Measurements from ENCODE around the gene PARD3B. TPM values are rescaled to one million over a fixed set of nuclear protein-coding genes. Genes with fewer than 3 reads are reported as not detected.

The PARD3B gene
- polyA plus RNA-seq, 4 donors: 35.7 to 40.4 (median 37.9) TPM

DNA sequence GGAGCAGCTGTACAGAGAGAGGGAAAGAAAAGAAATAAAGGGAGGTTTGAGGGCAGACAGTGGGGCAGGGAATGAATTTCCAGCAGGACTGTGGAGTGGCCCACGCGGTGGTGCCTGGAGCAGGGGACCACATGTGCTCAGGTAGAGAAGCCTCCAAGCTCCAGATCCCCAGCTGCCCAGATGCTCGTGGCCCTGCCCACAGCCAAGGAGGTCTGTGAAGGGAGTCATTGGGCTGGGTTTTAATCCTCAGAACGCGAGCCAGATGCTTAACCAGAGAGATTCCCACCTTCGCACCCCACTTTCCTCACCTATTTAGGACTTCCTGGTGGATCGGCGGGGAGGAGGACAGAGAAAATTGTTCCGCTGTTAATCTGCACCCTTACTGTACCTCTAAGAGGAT, 369.4 kb downstream of the PARD3B start:
- no peak for DNase-seq (ENCODE audit: low read depth in 4 of 4, low spot score in 3 of 4)

GRCh38 chr2:204917089-204917701, 371.9 kb downstream of the PARD3B start:
- DNase-seq (ENCODE audit: low read depth in 4 of 4, low spot score in 3 of 4): no peak

DNA sequence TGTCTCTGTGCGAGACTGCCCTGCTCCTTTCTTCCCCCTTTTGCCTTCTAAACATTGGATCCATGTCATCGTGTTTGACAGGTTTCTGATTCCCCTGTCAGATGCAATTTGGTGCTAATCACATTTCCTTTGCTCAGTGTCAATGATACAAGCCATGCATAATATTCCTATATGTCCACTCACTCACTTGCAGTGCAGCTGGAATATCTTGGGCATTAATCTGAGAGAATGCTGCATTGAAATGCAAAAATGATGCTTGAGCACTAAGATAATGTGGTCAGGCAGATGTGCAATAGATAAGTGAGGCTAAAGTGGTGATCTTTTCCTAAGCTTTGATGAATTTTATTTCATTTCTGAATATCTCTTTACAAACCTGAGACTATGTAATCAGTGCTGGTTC, 375.5 kb downstream of the PARD3B start:
- no peak for DNase-seq (ENCODE audit: low read depth in 4 of 4, low spot score in 3 of 4)

DNA sequence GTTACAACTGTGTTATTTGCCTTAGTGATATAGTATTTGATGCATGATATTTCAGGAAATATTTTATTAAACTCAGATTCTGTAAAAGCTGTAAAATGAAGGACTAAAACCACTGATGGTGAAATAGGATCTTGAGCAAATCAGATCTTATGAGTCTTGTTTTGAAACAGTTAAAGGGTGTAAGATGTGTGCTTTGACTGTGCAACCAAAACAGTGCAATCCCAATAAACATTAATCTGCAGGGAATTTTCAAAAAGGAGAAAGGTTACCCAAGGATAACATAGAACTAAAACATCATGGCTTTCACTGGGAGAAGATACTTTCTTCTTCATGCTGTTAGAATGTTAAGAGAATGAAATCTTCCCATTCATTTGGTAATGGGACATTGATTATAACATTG, 378.7 kb downstream of the PARD3B start:
- no peak for DNase-seq (ENCODE audit: low read depth in 4 of 4, low spot score in 3 of 4)

DNA sequence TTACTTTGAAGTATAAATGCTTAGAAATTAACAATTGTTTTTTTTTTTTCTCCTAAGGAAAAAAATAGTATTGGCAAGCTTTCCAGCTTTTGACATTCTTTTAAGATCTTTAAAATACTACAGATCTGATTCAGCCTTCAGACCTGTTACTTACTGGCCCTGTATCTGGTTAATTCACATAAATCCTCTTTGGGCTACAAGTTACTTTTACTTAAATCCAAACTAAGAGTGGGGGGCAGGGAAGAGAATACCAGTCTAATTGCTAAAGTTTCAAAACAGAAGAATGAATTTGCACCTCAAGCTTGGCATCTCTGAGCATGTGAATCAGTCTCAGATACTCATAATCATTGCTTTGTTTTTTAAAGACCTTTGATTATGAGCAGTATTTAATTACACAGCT, 386.3 kb downstream of the PARD3B start:
- DNase-seq (ENCODE audit: low read depth in 4 of 4, low spot score in 3 of 4): no peak

GRCh38 chr2:204933735-204934374, 388.6 kb downstream of the PARD3B start:
- no peak for DNase-seq (ENCODE audit: low read depth in 4 of 4, low spot score in 3 of 4)

DNA sequence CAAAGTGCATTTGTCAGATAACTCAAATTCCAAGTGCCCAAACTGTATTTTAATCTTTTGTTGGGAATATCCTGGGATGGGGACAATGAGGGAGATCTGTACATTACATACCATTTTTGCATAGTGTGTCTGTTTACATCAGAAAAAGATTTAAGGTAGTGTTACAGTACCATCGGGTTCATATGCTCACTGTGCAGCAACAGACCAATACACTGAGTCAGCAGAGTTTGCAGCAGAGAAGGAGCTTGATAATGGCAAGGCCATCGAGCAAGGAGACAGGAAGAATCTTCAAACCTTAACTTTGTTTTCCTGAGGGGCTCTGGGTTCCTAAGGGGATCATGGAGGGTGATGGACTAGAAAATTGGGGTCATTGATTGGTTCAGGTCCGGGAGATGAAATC, 399.7 kb downstream of the PARD3B start:
- DNase-seq (ENCODE audit: low read depth in 4 of 4, low spot score in 3 of 4): no peak

GRCh38 chr2:204945376-204945775, 400.1 kb downstream of the PARD3B start:
- no peak for DNase-seq (ENCODE audit: low read depth in 4 of 4, low spot score in 3 of 4)

DNA sequence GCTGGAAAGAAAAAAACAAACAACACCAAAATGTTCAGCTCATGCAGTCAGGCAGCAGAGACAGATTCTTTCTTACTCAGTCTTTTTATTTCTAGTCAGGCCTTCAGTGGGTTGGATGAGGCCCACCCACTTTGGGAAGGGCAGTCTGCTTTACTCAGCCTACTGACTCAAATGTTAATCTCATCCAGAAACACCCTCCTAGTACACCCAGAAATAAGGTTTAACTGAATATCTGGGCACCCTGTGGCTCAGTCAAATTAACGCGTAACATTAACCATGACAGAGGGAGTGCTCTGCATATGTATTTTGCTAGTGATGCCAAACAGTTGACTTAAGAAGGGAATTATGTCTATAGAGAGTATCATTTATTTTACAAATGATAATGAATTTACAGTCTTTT, 401.6 kb downstream of the PARD3B start:
- no peak for DNase-seq (ENCODE audit: low read depth in 4 of 4, low spot score in 3 of 4)

DNA sequence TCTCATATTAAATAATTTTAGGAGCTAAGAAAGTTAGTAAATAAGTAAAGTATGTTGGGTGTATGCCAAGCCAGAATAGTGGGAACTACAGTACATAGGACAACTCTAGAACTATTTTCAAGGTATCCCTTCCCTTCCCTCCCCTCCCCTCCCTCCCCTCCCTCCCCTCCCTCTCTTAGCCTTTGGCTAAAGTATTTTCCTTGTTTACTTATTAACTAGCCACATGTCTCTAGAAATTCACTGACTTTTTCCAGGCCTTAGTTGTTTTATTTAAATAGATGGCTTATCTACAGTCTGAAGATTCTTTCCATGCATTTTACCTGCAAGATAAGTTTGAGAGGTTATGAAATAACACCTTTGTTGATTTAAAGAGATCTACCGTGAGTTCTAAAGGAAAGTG, 402.1 kb downstream of the PARD3B start:
- peak in 1 of 4 donors; percentile 7 for DNase-seq (ENCODE audit: low read depth in 4 of 4, low spot score in 3 of 4)

DNA sequence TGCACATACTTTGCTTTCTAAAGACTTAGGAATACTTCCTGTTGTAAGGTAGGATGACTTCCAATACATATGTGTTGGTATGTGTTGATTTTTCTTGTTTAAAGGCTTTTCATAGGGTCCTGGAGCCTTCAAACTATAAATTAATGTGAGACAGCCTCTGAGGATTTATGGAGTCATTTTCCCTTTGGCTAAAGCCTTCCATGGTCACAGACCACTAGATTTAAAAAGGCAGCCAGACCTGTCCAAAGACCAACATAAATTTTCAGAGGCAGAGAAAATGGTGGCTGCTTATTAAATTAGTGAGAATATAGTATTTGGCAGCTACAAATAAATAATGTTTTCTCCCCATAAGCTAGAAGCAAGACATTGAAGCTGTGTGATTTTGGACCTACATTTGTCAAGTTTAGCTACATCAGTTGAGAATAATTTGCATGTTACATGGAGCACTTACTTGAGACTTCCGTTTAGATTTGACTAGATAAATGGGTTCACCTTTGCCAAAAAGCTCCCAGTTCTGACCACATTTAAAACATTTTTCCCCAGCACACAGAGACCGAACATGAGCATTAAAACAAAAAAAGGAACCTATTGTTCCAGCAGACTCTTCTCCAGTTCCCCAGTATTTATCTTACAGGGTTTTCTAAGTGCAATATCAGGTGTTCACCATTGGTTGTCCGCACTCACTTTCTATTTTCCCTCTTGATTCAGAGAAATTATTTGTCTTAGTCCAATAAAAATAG, 402.9 kb downstream of the PARD3B start:
- no peak for DNase-seq (ENCODE audit: low read depth in 4 of 4, low spot score in 3 of 4)

GRCh38 chr2:204948822-204949221, 403.5 kb downstream of the PARD3B start:
- DNase-seq (ENCODE audit: low read depth in 4 of 4, low spot score in 3 of 4): no peak

GRCh38 chr2:204950695-204951346, 405.5 kb downstream of the PARD3B start:
- no peak for DNase-seq (ENCODE audit: low read depth in 4 of 4, low spot score in 3 of 4)

DNA sequence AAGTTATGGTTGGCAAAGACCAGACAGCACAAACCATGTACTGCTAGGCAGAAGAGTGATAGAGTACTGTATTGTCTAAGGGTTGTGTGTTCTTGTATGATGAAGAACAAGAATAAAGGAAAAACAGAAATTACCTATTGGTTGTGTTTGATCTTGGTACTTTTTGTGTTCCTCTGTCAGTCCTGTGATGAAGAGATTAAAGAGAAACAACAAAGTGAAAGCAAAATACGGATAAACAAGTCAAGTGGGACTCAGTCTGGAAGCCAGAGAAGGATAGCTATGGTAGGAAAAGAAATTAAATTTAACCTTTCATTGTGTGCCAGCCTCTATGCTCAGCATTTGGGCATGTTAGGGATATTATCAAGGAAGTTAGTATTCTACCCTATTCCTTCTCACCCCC, 413.1 kb downstream of the PARD3B start:
- DNase-seq (ENCODE audit: low read depth in 4 of 4, low spot score in 3 of 4): no peak

- no peak for DNase-seq (ENCODE audit: low read depth in 4 of 4, low spot score in 3 of 4)
Observed at GRCh38 chr2:204964414-204964813, 419.1 kb downstream of the PARD3B start.

DNA sequence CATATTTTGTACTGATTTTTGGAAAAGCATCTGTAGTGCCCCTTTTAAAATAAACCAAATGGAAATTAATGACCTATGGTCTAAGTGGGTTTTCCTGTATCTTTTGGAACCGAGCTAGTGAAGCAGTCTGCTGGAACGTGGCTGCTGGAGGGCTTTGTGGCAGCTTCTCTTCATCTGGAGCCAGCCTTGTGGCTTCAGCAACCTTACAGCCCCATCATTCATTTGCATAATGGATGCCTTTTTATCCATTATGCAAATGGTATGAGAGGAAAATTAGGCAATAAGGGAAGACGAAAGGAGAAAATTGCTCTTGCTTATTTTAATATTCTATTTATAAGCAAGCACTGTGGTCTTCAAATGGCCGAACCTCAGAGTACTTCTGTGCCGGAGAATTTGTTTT, 421.0 kb downstream of the PARD3B start:
- no peak for DNase-seq (ENCODE audit: low read depth in 4 of 4, low spot score in 3 of 4)

DNA sequence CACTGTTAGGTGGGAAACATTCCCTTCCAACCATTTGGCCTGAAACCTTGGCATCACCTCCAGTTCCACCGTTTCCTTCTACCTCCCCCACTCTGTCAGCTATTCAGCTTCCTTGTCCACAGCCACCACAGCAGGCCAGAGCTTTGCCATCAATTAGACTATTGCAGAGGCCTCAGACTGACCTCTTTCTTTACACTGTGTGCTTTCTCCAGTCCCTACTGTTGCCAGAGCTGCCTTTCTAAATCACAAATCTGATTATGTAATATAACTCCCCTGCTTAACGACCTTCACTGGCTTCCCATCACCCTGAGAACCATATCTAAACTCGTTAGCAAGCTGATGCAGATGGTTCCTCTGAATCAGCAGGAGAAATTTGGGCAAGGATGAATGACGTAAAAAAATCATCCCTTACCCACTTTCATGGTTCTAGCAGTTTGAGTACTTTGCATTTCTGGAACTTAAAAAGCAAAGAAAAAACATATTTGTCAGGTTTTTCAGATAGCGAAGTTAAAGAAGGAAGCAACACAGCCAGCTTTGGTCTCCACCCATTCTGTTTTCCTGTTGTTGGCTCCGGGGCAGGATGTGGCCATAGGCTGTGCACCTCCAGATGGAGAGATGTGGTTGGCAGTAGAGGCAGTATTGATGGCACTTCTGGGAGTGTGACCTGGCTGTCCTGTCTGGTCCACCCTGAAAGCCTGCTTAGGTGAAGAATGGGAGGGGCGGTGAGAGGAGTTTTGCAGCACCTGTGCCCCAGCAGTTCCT, 422.1 kb downstream of the PARD3B start:
- no peak for DNase-seq (ENCODE audit: low read depth in 4 of 4, low spot score in 3 of 4)

DNA sequence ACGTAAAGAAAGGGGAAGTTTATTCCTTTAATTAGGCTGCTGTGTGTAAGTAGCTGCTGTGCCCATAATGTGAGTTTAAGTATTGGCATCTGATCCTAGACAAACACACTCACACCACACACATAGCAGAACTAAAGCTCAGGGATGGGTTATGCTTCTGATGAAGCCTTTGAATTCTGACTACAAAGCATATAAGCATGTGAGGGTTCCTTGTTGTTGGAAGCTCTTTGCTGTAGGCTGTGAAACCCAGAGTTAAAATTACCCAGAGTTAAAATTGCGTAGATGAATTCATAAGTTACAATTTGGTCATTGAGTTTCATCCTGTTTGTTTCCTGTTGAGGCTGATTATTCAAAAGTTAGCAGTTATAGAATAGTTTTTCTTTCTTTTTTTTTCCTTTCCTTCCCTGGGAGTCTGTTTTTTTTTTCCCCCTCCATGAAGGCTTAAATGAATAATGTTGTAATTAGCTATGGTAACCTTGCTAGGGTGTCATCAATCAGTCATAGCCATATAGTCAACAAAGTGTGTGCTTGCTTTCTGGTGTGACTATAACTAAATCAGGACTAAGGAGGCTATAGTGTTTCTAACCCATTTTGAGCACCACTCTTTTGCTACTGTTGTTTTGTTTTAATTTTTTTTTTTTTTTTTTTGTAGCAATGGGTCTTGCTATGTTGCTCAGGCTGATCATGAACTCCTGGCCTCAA, 426.1 kb downstream of the PARD3B start:
- no peak for DNase-seq (ENCODE audit: low read depth in 4 of 4, low spot score in 3 of 4)

DNA sequence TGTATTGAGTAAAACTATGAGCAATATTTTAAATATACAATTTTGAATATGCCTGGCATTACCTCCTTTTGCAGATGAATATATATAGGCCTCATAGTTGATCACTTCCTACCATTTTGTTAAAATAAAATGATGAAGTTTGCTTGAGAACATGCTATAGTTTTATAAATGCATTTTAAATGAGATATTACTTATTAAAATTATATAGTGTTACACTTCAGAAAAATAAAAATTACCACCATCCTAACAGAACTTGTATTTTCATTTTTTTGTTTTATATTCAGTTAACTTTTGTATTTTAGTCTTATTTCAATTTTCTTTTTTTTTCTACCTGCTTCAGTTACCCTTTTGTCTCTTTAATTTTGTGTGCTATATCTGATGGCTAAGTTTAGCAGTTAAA, 426.9 kb downstream of the PARD3B start:
- no peak for DNase-seq (ENCODE audit: low read depth in 4 of 4, low spot score in 3 of 4)
